GM21576 (cell line): ENCODE measurements around the gene PLG.
"Not testable (repeated sequence)": the region's sequence is repeated elsewhere in the genome, so short reads cannot be mapped to it uniquely, and the experiment has no call there.

Source experiments
- ATAC-seq: cut with Tn5 transposase; IDR thresholded peaks from one replicate; pipeline ENCODE4 v1.9.1; 2021; ENCODE audit warnings: mild to moderate bottlenecking, moderate library complexity; ENCODE audit not compliant: unreplicated experiment

The PLG gene

DNA sequence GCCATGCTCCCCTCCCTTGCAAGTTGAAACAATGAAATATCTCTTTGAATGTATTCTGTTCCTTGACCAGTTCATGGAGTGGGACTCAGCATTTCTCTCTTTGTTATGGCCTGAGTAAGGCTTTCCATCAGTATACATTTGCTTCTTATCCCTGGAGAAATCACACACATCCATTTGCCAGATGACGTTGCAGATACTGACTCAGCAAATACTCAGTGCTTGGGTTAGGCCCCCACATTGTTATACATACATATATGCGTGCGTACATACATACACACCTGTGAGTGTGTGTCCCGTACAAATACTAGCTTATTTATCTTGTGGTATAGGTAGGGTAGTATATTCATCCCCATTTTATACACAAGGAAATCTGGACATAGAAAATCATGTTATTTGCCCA lies 72.4 kb downstream of the PLG start:
- no peak for ATAC-seq

DNA sequence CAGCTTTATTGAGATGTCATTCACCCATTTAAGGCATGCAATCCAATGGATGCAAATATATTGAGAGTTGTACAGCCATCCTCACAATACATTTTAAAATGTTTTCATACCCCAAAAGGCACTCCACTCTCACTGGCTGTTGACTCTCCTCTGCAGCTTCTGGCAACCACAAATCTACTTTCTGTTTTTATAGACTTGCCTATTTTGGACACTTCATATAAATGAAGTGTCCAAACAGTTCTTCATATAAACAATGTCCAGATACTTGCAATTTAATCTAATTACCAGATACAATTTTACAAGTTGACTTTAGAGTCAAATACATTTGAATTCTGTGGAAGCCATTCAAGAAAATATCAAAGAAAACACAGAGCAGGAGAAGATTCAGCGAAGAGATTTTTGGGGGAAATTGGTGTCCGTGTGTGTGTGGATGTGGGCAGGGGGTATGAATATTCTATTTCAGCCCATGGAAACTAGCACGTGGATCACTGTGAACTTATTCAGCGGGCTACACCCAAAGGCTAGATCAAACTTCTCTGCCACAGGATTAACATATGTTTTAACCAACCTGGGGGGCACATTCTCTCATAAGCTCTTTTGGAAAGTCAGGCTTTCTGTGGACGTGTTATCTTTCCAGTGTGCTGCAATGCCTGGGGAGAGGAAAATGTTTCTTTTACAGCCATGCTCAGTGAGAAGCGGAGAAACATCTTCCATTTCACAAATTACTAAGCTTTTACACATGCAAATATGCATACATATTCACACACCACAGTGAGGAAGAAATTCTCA lies 73.9 kb downstream of the PLG start:
- ATAC-seq: no peak

DNA sequence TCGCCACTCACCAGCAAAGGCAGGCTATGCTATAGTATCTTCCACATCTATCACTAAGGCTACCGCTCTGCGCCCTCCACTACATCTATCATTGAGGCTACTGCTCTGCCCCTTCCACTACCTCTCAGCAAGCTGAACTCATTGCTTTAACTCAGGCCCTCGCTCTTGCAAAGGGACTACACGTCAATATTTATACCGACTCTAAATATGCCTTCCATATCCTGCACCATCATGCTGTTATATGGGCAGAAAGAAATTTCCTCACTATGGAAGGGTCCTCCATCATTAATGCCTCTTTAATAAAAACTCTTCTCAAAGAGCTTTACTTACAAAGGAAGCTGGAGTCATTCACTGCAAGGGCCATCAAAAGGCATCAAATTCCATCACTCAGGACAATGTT lies 77.1 kb downstream of the PLG start:
- ATAC-seq: not testable (repeated sequence)

DNA sequence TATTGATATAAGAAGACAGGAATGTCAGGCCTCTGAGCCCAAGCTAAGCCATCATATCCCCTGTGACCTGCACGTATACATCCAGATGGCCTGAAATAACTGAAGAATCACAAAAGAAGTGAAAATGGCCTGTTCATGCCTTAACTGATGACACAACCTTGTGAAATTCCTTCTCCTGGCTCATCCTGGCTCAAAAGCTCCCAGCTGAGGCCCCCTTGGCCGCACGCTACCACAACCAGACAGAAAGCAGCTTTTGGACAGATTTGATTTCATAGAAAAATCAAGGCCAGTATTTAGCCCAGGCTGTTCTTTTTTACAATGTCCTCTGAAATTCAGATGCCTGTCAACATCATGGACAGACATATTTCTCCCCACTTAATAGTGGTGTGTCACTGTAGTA lies 78.6 kb downstream of the PLG start:
- not testable (repeated sequence) for ATAC-seq

DNA sequence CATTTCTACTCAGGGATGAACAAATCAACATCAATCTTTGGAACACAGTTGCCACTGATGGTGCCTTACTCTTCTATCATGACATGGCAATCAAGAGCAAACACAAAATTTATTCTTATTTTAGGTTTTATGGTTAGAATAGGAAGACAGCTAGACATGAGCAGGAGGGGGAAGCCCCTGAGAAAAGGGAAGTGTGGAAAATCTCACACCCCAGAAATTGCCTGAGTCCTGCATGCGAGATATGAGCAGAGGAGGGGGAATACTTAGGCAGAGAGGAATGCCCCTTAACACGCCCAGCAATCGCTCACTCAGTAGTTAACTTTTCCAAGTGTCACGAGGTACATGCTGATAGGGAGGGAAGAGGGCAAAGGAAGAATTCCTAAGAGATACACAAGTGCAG lies 79.3 kb downstream of the PLG start:
- ATAC-seq: no peak

DNA sequence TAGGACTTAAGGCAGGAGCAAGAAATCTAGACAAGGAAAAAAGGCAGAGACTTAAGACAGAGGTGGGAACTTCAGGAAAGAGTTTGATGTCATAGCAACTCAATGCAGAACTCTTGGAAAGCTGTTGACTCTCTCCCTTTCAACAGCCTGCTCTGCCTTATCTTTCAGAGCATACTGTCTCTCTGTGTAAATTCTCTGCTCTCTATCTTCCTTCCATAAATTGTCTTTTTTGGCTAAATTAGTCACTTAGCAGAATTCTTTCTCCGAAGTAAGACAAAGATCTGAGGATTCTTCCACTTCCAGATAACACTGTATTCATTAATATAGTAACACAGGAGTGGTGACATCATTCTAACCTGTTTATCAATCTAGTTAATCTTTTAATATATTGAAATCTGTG lies 80.2 kb downstream of the PLG start:
- ATAC-seq: no peak

DNA sequence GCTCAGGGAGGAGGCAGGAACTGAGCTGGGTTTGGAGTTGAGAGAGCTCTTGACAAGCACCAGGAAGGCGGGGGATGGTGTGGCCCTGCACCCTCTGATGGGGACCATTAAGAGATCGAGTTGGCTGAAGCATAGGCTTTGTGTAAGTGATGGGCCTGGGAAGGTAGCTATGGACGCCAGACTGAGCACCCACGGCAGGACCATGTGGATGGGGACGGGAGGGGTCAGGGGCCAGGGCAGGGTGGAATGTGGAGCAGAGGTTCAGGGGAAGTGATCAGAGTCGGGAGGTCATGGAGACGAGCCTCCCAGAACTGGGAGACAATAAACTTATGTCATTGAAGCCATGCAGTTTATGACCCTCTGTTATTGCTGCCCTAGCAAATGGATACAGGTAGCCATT lies 81.7 kb downstream of the PLG start:
- no peak for ATAC-seq

DNA sequence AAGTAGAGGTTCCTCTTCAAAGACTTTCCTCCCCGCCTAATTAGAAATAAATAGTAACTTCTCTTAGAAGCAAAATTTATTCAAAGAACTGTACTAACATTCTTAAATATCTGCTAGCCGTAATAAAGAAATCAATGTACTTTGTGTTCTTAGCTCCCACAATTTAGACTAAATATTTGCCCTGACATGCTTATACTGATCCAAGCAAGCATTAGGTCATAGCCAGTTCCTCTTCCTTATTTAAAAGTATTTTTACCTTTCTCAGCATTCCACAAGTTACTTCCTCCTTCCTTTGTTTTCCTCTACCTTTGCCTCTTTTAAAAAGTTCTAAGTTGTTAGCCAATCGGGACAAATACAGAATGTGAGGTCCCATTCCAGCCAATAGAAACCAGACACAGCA lies 86.1 kb downstream of the PLG start:
- ATAC-seq: not testable (repeated sequence)

DNA sequence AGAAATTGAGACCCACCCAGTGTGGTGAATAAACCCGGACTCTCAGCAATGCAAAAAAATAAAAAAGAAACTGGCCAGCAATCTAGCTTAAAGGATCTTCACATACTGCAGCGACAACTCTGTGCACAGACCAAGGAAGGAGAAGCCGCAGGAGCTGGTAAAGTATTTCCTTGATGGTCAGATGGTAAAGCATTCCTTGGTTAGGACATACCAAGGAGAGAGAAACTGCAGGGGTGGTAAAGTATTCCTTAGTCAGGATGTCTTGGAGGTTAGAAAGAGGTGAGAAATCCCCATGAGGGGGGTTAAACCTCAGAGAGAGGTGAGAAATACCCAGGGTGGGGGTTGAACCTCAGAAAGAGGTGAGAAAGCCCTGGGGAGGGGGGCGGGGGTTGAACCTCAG lies 86.8 kb downstream of the PLG start:
- ATAC-seq: no peak

DNA sequence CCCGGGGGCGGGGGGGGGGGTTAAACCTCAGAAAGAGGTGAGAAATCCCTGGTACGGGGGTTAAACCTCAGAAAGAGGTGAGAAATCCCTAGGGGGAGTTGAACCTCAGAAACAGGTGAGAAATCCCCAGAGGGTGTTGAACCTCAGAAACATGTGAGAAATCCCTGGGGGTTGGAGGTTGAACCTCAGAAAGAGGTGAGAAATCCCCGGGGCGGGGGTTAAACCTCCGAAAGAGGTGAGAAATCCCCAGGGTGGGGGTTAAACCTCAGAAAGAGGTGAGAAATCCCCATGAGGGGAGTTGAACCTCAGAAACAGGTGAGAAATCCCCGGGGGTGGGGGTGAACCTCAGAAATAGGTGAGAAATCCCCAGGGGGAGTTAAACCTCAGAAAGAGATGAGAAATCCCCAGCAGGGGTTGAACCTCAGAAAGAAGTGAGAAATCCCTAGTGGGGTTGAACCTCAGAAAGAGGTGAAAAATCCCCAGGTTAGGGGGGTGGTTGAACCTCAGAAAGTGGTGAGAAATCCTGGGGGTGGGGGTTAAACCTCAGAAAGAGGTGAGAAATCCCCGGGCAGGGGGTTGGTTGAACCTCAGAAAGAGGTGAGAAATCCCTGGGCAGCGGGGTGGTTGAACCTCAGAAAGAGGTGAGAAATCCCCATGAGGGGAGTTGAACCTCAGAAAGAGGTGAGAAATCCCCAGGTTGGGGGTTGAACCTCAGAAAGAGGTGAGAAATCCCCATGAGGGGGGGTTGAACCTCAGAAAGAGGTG lies 87.4 kb downstream of the PLG start:
- ATAC-seq: no peak

DNA sequence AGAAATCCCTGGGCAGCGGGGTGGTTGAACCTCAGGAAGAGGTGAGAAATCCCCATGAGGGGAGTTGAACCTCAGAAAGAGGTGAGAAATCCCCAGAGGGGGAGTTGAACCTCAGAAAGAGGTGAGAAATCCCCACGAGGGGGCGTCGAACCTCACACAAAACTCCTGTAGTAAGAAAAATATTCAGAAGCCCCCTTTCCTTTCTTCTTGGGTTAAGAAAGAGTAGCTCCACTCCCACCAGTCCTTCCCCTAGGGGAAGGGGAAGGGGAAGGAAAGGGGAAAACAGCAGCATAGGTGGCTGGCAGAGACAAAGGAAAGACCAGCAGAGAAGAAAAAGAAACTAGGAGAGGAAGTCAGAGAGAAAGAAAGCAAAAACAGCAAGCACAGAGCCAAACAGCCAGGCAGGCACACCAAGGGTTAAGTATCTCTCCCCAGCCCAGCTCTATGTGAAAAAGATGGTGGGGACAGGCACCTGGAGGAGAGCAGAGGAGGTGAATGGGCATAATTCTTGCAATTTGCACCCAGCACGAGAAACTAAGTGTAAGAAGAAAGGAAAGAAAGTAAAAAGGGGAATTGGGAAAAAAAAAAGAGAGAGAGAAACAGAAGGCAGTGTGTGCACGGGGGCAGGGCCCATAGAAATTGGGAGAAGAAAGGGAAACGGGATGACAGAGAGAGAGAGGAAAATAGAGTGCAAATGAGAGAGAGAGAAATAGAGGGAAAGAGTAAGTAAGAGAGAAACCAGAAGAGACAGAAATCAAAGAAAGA lies 88.2 kb downstream of the PLG start:
- no peak for ATAC-seq

DNA sequence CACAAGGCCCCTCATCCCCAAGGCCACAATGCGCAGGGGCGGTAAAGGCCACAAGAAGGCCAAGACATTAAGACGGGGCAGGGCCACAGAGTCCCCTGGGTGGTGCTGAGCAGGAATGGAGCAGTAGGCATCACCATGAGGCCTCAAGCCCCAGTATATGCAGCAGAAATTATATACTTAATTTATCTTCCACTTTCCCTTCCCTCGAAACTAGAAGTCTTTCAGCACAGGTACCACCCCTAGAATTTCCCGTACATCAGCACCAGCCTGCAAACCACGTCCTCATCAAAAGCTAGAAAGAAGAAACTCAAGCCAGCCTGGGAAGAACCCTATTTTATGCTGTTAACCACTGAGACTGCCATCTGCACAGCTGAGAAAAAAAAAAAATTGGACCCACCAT lies 89.4 kb downstream of the PLG start:
- peak; percentile 71 for ATAC-seq

DNA sequence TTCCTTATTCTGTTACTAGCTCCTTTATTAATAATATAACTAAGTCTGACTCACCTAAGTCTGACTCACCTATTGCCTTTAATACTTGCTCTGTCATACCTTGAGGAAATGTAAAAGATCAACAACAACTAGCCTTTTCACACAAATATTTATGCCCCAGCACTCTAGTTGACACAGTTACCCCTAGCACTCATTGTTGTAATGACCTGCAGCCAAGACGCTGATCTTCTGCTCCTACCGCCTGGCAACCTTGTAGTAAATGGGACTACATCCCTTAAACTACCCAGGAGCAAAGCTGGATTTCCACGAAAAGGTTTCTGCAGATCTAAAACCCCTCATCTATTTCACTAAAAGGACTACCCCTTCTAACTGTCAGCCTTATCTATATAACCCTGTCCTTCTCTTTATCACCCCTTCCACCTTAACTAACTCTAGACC lies 90.0 kb downstream of the PLG start:
- ATAC-seq: peak; percentile 25

DNA sequence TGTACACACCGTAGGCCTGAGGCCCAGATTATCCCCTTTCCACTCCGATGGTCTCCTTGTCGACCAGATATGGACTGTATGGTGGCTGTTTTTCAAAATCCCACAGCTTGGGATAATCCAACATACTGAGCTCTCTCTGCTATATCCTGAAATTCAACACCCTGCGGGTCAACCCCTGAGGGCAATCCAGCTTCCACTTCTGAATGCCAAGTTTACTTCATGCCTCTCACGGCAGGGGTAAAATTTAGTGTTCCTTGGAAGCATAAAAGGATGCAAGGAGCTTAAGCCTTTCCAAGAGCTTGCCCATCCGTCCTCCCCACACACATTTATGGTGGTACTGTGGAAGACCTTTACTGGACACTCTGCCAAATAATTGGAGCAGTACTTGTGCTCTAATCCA lies 90.7 kb downstream of the PLG start:
- no peak for ATAC-seq

DNA sequence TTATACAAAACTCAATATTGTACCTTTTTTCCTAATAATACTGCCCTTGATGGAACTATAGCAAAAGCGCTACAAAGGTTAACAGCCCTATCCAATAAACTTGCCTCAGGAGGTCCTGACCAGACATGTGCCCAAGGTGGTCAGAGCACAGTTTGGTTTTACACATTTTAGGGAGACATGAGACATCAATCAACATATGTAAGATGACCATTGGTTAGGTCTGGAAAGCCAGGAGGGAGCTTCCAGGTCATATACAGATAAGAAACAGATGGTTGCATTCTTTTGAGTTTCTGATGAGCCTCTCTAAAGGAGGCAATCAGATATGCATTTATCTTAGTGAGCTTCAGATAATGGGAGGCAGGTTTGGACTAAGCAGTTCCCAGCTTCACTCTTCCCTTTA lies 91.6 kb downstream of the PLG start:
- ATAC-seq: no peak

DNA sequence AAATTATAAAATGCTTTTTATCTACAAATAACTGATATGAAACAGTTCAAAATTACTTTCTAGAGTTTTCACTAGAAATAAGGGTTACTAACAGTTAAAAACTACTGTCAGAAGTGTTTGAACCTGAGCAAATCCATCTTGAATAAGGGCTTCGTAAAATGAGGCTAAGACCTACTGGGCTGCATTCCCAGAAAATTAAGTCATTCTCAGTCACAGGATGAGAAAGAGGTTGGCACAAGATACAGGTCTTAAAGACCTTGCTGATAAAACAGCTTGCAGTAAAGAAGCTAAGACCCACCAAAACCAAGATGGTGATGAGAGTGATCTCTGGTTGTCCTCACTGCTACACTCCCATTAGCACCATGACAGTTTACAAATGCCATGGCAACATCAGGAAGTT lies 93.7 kb downstream of the PLG start:
- ATAC-seq: no peak

DNA sequence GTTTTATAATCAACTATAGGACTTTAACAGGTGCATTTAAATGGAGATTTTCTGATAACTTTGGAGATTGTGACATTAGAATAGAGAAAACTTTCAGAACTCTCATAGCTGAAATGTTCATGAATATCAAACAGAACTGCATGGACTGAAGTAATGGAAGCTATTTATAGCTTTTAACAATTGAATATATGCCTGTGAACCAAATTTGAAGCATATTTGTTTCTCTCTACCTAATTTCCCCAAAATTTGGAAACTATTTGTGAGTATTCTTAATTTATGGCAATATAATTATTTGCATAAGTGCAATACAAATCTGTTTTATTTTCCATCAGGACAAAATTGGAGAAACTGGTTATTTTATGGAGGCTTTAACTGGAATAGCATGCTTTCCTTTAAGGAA lies 96.6 kb downstream of the PLG start:
- ATAC-seq: no peak

DNA sequence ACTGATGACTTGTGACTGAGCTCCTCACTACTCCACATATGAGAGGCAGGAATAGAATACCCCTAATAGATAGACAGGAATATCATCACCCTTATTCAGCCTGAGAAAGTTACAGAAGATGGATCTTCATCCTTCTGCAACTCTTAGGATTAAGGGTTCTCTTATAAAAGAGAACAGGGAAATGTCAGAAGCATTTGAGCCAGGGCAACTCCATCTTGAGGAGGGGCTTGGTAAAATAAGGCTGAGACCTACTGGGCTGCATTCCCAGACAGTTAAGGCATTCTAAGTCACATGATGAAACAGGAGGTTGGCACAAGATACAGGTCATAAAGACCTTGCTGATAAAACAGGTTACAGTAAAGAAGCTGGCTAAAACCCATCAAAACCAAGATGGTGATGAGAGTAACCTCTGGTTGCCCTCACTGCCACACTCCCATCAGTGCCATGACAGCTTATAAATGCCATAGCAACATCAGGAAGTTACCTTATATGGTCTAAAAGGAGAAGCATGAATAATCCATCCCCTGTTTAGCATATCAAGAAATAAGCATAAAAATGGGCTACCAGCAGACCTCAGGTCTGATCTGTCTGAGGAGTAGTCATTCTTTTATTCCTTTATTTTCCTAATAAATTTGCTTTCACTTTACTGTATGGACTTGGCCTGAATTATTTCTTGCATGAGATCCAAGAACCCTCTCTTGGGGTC lies 97.9 kb downstream of the PLG start:
- ATAC-seq: no peak

DNA sequence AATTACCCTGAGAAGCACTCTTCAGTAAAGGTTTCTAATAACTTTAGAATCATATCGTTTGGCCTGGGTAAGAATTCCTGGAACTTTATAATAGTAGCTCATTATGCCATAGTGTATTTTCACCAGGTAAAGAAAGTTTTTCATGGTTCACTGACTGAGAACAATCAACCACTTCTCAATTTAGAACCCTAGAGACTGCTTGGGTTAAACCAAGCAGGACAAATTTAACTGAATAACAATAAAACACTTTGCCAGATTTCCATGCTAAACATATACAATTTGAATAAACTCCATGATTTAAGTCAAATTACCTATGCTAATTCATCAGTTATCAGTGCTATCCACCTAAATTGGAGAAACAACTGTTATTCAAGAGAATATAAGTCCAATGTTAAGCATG lies 99.4 kb downstream of the PLG start:
- ATAC-seq: no peak

DNA sequence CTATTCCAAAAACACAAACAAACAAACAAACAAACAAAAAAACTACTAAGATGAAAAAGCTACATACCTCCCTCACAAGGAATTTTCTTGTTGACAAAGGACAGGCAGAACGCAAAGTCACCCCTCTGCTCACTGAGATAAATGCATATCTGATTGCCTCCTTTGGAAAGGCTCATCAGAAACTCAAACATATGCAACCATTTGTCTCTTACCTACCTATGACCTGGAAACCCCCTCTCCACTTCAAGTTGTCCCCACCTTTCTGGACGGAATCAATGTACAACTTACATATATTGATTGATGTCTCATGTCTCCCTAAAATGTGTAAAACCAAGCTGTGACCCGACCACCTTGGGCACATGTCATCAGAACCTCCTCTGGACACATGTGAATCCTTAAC lies 100.0 kb downstream of the PLG start:
- not testable (repeated sequence) for ATAC-seq
